K562 (cell line): ENCODE data around the gene CMTM4. TPM values are rescaled to one million over a fixed set of nuclear protein-coding genes. Genes with fewer than 3 reads are reported as not detected.

ENCODE experiments used
- ATAC-seq: fragments of 200-7000 bp; cut with Tn5 transposase; 3 replicates; pipeline ENCODE4 v1.9.1; 2020; ENCODE audit warnings: moderate library complexity
- BruUV-seq: library from RNA; stranded (reverse); fragments of 400-500 nt; replicated peaks from 2 replicates; lab custom pipeline; 2021; lab: Mats Ljungman, UMichigan
- CTCF ChIA-PET: fragments of 300-600 bp; formaldehyde crosslinking; extraction: SDS; loops from one replicate; lab custom pipeline; 2021; ENCODE audit warnings: low intra/inter-chr PET ratio; lab: Yijun Ruan, JAX
- POLR2A ChIA-PET: fragments of 300-600, 350-650 bp; sonication (Branson Sonifier 250); formaldehyde crosslinking; extraction: SDS; loops from one replicate; lab custom pipeline; 2021; ENCODE audit warnings: antibody characterized with exemption, inconsistent platforms; lab: Yijun Ruan, JAX
- DNase-seq, 4 experiments: peaks; one replicate each; pipeline versions ENCODE4 v3.0.0 to v3.0.0-alpha.2; 2011 to 2018; ENCODE audit warnings: low spot score in 3 of 4, mixed read lengths in 3 of 4; ENCODE audit errors: extremely low read depth in 1 of 4
- FAIRE-seq: peaks from 2 replicates; lab custom pipeline; 2011; peaks lifted over from hg19 to GRCh38; lab: Jason Lieb, UNC
- H2AFZ ChIP-seq: 2 replicates; pipeline ENCODE4 v1.6.0; 2011; ENCODE audit warnings: low read depth, low read length, control low read depth, inconsistent platforms
- H3K27ac ChIP-seq: fragments of 200-600 bp; 3 replicates; pipeline ENCODE4 v1.8.0; 2011; ENCODE audit warnings: low read depth, mild to moderate bottlenecking, control low read depth, inconsistent platforms, low read length, moderate library complexity, mixed read lengths; ENCODE audit errors: extremely low read depth
- H3K27me3 ChIP-seq, 2 experiments: fragments of 300-600 bp in 1 of 2; 2 replicates in 1 of 2; 3 replicates in 1 of 2; pipeline versions ENCODE4 v1.6.0 to v1.8.0; 2011; ENCODE audit warnings: inconsistent platforms in 2 of 2, low read length in 2 of 2, mild to moderate bottlenecking in 1 of 2, mixed read lengths in 1 of 2, moderate library complexity in 1 of 2; ENCODE audit not compliant: control insufficient read depth in 2 of 2, insufficient read depth in 2 of 2
- H3K36me3 ChIP-seq: fragments of 300-600 bp; 3 replicates; pipeline ENCODE4 v1.8.0; 2011; ENCODE audit warnings: mild to moderate bottlenecking, low read length, inconsistent platforms; ENCODE audit not compliant: control insufficient read depth, insufficient read depth
- H3K4me1 ChIP-seq, 2 experiments: fragments of 200-600 bp in 1 of 2; replicated peaks in 1 of 2; 2 replicates in 1 of 2; 3 replicates in 1 of 2; pipeline versions ENCODE4 v1.5.1 to v1.8.0; 2011; ENCODE audit warnings: inconsistent platforms in 2 of 2, low read length in 2 of 2, mild to moderate bottlenecking in 1 of 2, mixed read lengths in 1 of 2, moderate library complexity in 1 of 2; ENCODE audit not compliant: control insufficient read depth in 2 of 2, insufficient read depth in 2 of 2
- H3K4me2 ChIP-seq: 2 replicates; pipeline ENCODE4 v1.6.1; 2011; ENCODE audit warnings: low read length, control low read depth, inconsistent platforms, mixed read lengths; ENCODE audit not compliant: insufficient read depth
- H3K4me3 ChIP-seq: fragments of 200-600 bp; sonication (generic), shearing (Covaris generic); 2 replicates; pipeline ENCODE4 v1.5.1; 2016; ENCODE audit warnings: control low read depth, inconsistent platforms
- H3K79me2 ChIP-seq: fragments of 200-600 bp; 3 replicates; pipeline ENCODE4 v1.8.0; 2011; ENCODE audit warnings: low read length, inconsistent platforms; ENCODE audit not compliant: control insufficient read depth, insufficient read depth
- H3K9ac ChIP-seq, 2 experiments: 2 replicates each; pipeline versions ENCODE4 v1.6.0 to v1.6.1; 2011; ENCODE audit warnings: low read depth in 2 of 2, low read length in 2 of 2, control low read depth in 1 of 2, inconsistent platforms in 1 of 2, mild to moderate bottlenecking in 1 of 2, mixed read lengths in 1 of 2; ENCODE audit not compliant: insufficient read depth in 1 of 2
- H3K9me1 ChIP-seq: one replicate; pipeline ENCODE4 v1.6.0; 2011; ENCODE audit warnings: inconsistent platforms, mild to moderate bottlenecking, low read length, moderate library complexity; ENCODE audit not compliant: control insufficient read depth, insufficient read depth
- H3K9me3 ChIP-seq: replicated peaks from 2 replicates; pipeline ENCODE4 v1.5.1; 2011; ENCODE audit warnings: low read depth, low read length, inconsistent platforms; ENCODE audit not compliant: control insufficient read depth, insufficient read depth
- H4K20me1 ChIP-seq: replicated peaks from 2 replicates; pipeline ENCODE4 v1.6.1; 2011; ENCODE audit warnings: low read length, inconsistent platforms, mixed read lengths; ENCODE audit not compliant: control insufficient read depth, insufficient read depth
- ASH1L ChIP-seq: fragments of 450-650 bp; IDR thresholded peaks from 2 replicates; pipeline ENCODE4 v1.6.1; 2018; ENCODE audit warnings: borderline replicate concordance, mild to moderate bottlenecking, low read depth; ENCODE audit not compliant: partially characterized antibody
- CBX5 ChIP-seq: IDR thresholded peaks from 2 replicates; pipeline ENCODE4 v1.6.1; 2014; ENCODE audit warnings: low read depth, borderline replicate concordance
- PHF8 ChIP-seq: fragments of 200-600 bp; sonication (generic); IDR thresholded peaks from 2 replicates; pipeline ENCODE4 v1.6.1; 2012; ENCODE audit warnings: mixed run types, mild to moderate bottlenecking, inconsistent platforms, low read length, moderate library complexity, borderline replicate concordance
- SMAD3 ChIP-seq: fragments of 450-650 bp; formaldehyde crosslinking; conservative IDR thresholded peaks from 2 replicates; pipeline ENCODE4 v1.4.0; 2020; ENCODE audit warnings: mild to moderate bottlenecking
- SMARCE1 ChIP-seq: fragments of 450-650 bp; IDR thresholded peaks from 2 replicates; pipeline ENCODE4 v1.7.1; 2016; ENCODE audit warnings: mild to moderate bottlenecking
- ZKSCAN3 ChIP-seq: fragments of 250-450 bp; sonication (Bioruptor Pico); IDR thresholded peaks from 2 replicates; pipeline ENCODE4 v1.4.0; 2020
- ZNF12 ChIP-seq: sonication (generic); formaldehyde crosslinking; IDR thresholded peaks from 2 replicates; pipeline ENCODE4 v1.4.0; 2020; ENCODE audit warnings: mild to moderate bottlenecking, missing genetic modification reagents
- ZNF23 ChIP-seq: fragments of 250-450 bp; sonication (Bioruptor Pico); IDR thresholded peaks from 2 replicates; pipeline ENCODE4 v1.4.0; 2020; ENCODE audit warnings: mild to moderate bottlenecking
- WGBS: fragments of 100-300 bp; shearing (Covaris generic); methylation state at CpG from one replicate; pipeline ENCODE4 v1.1.6; 2016; ENCODE audit warnings: low coverage, mixed read lengths; ENCODE audit not compliant: insufficient coverage; ENCODE audit errors: missing lambda C conversion rate; 5-methylcytosine and 5-hydroxymethylcytosine counted together
- in situ Hi-C: fragments of 300-500 bp; cut with MboI; formaldehyde crosslinking; loops from 4 replicates; pipeline ENCODE4 v1.15.0; 2018; ENCODE audit warnings: inconsistent platforms, mixed read lengths
- intact Hi-C: fragments of 100-400 bp; cut with micrococcal nuclease; formaldehyde crosslinking; loops from 2 replicates; pipeline ENCODE4 v1.14.2; 2022
- polyA plus RNA-seq, 8 experiments: library from polyadenylated mRNA; depleted of rRNA in 4 of 8; stranded (reverse) in 5 of 8; unstranded in 3 of 8; fragments of >200 nt; fragmentation: Nextera tagmentation in 2 of 8; fragmentation: Illumina TruSeq in 1 of 8; extraction: Ambion mirVana in 2 of 8; extraction: Trizol in 1 of 8; gene quantifications; 2 replicates each; pipeline versions ENCODE4 v1.2.1 to v1.2.3, GENCODE V29; 2011 to 2014; ENCODE audit warnings: inconsistent platforms in 1 of 8, missing spikeins in 1 of 8
- total RNA-seq, 7 experiments: library from RNA; depleted of rRNA in 6 of 7; stranded (reverse); fragments of >200 nt in 6 of 7; fragmentation: Illumina TruSeq in 2 of 7; extraction: Trizol in 2 of 7; gene quantifications; 2 replicates each; pipeline versions ENCODE4 v1.2.1 to v1.2.3, GENCODE V29; 2011 to 2021; ENCODE audit warnings: low replicate concordance in 1 of 7
- TF ChIP-seq, protein P1 (sequence below), 2 experiments: fragments of 150-350 bp in 1 of 2; IDR thresholded peaks; 2 replicates each; pipeline ENCODE4 v1.6.1; 2012 to 2016; ENCODE audit warnings: low read depth in 2 of 2, low read length in 2 of 2, mild to moderate bottlenecking in 1 of 2, moderate library complexity in 1 of 2

The CMTM4 gene
- total and polyA plus RNA-seq, 9 of the 15 experiments (the other 6 are each of a cell fraction or from before 2014, with no cell fraction given), result 2.0 to 21.3 (median 12.5) TPM

DNA sequence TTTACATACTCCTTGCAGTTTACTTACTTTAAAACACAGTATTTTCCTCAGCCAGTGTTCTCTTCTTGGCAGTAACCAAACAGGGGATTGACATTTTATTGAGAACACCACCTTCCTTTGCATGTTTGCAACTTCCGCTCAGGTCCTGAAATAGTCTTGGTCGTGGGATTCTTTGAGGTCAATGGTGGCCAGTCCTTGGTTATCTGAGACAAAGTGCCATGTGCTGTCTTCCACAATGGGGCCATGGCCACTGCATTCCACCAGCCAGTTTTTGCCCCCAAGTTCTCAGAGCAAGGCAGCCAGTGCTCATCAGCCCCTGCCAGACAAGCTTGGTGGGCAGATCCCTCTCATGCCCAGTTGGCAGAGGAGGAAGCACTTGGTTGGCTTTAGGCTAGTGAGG lies 22.9 kb downstream of the CMTM4 start:
- ChIA-PET CTCF (no interaction called here), POLR2A (interaction anchor here (0.6 to 1.6 kb wide), 5 partner anchors 11 to 917 kb away, joined by 3 read pairs; no protein-coding TSS in a partner anchor)
- Histone ChIP-seq H3K9ac (no peak overlapping the region), H2AFZ (no peak overlapping the region), H3K36me3 (peaks cover 15% of the 10 kb centered on the region; the same call in 2 of the 3 replicates), H3K9me1 (no peaks in the 10 kb centered on the region), H3K4me1 (no peaks in the 10 kb centered on the region; a peak in 1 of 5 replicates), H3K4me2 (no peak overlapping the region), H4K20me1 (no peaks in the 10 kb centered on the region), H3K27ac (no peak overlapping the region), H3K4me3 (no peak overlapping the region), H3K27me3 (no peaks in the 10 kb centered on the region), H3K9me3 (no peaks in the 10 kb centered on the region), H3K79me2 (no peaks in the 10 kb centered on the region)
- no peak for ATAC-seq
- FAIRE-seq, result no peak
- TF ChIP-seq ZNF12 (CRISPR knock-in tag) (no peak), ASH1L (no peak), CBX5 (no peak), SMARCE1 (no peak), ZKSCAN3 (CRISPR knock-in tag) (no peak), SMAD3 (CRISPR knock-in tag) (no peak), ZNF23 (CRISPR knock-in tag) (no peak), PHF8 (no peak)
- TF ChIP-seq, protein P1, sequence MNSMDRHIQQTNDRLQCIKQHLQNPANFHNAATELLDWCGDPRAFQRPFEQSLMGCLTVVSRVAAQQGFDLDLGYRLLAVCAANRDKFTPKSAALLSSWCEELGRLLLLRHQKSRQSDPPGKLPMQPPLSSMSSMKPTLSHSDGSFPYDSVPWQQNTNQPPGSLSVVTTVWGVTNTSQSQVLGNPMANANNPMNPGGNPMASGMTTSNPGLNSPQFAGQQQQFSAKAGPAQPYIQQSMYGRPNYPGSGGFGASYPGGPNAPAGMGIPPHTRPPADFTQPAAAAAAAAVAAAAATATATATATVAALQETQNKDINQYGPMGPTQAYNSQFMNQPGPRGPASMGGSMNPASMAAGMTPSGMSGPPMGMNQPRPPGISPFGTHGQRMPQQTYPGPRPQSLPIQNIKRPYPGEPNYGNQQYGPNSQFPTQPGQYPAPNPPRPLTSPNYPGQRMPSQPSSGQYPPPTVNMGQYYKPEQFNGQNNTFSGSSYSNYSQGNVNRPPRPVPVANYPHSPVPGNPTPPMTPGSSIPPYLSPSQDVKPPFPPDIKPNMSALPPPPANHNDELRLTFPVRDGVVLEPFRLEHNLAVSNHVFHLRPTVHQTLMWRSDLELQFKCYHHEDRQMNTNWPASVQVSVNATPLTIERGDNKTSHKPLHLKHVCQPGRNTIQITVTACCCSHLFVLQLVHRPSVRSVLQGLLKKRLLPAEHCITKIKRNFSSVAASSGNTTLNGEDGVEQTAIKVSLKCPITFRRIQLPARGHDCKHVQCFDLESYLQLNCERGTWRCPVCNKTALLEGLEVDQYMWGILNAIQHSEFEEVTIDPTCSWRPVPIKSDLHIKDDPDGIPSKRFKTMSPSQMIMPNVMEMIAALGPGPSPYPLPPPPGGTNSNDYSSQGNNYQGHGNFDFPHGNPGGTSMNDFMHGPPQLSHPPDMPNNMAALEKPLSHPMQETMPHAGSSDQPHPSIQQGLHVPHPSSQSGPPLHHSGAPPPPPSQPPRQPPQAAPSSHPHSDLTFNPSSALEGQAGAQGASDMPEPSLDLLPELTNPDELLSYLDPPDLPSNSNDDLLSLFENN (IDR thresholded peaks at IDR 0.05; ENCODE audit: low read depth in 2 of 2, low read length in 2 of 2), result no peak
- no peak for DNase-seq
- intact Hi-C loops, result no loop called here
- in situ Hi-C loops, result no loop called here
- 77% methylated on average over 2 of the region's 2 CpGs for WGBS
- BruUV-seq, result no TSS peak
